Keratinocyte (primary cell): ENCODE data around the gene PRKD1. TPM values are rescaled to one million over a fixed set of nuclear protein-coding genes. Genes with fewer than 3 reads are reported as not detected.

Experiments used
- DNase-seq: peaks from one replicate; pipeline ENCODE4 v3.0.0-alpha.2; 2011; ENCODE audit warnings: low read depth, missing footprints, low spot score
- FAIRE-seq: peaks from 2 replicates; lab custom pipeline; 2011; peaks lifted over from hg19 to GRCh38; lab: Jason Lieb, UNC
- H2AFZ ChIP-seq: 2 replicates; pipeline ENCODE4 v1.6.0; 2012; ENCODE audit warnings: low read length, control low read depth, inconsistent platforms; ENCODE audit not compliant: control insufficient read depth
- H3K27ac ChIP-seq: 2 replicates; pipeline ENCODE4 v1.5.1; 2011; ENCODE audit warnings: low read length; ENCODE audit not compliant: control insufficient read depth, insufficient read depth
- H3K27me3 ChIP-seq: 3 replicates; pipeline ENCODE4 v1.6.0; 2011; ENCODE audit warnings: low read length; ENCODE audit not compliant: control insufficient read depth, insufficient read depth; ENCODE audit errors: extremely low read depth
- H3K36me3 ChIP-seq, 2 experiments: 2 replicates in 1 of 2; 3 replicates in 1 of 2; pipeline ENCODE4 v1.5.1; 2011; ENCODE audit warnings: low read length in 2 of 2, mild to moderate bottlenecking in 1 of 2; ENCODE audit not compliant: control insufficient read depth in 2 of 2, insufficient read depth in 2 of 2; ENCODE audit errors: extremely low read depth in 1 of 2
- H3K4me1 ChIP-seq: 3 replicates; pipeline ENCODE4 v1.5.1; 2011; ENCODE audit warnings: low read length; ENCODE audit not compliant: control insufficient read depth, insufficient read depth; ENCODE audit errors: extremely low read depth
- H3K4me2 ChIP-seq: 3 replicates; pipeline ENCODE4 v1.6.0; 2011; ENCODE audit warnings: low read depth, low read length; ENCODE audit not compliant: control insufficient read depth, insufficient read depth; ENCODE audit errors: extremely low read depth
- H3K4me3 ChIP-seq, 3 experiments: fragments of 200-600 bp in 1 of 3; sonication (generic) in 1 of 3; 2 replicates in 2 of 3; 3 replicates in 1 of 3; pipeline ENCODE4 v1.5.1; 2011 to 2016; ENCODE audit warnings: low read length in 3 of 3, mild to moderate bottlenecking in 3 of 3, control low read depth in 2 of 3, inconsistent platforms in 1 of 3, low read depth in 1 of 3, mixed read lengths in 1 of 3, mixed run types in 1 of 3, moderate library complexity in 1 of 3; ENCODE audit not compliant: control insufficient read depth in 2 of 3, insufficient read depth in 2 of 3; ENCODE audit errors: extremely low read depth in 1 of 3
- H3K79me2 ChIP-seq: 2 replicates; pipeline ENCODE4 v1.6.0; 2012; ENCODE audit warnings: low read length; ENCODE audit not compliant: control insufficient read depth, insufficient read depth
- H3K9ac ChIP-seq: 3 replicates; pipeline ENCODE4 v1.6.0; 2011; ENCODE audit warnings: low read length; ENCODE audit not compliant: control insufficient read depth, insufficient read depth; ENCODE audit errors: extremely low read depth
- H3K9me1 ChIP-seq: 3 replicates; pipeline ENCODE4 v1.6.0; 2011; ENCODE audit warnings: low read length; ENCODE audit not compliant: control insufficient read depth, insufficient read depth; ENCODE audit errors: extremely low read depth
- H3K9me3 ChIP-seq: 2 replicates; pipeline ENCODE4 v1.5.1; 2012; ENCODE audit warnings: low read depth, low read length; ENCODE audit not compliant: control insufficient read depth
- H4K20me1 ChIP-seq: 3 replicates; pipeline ENCODE4 v1.6.0; 2011; ENCODE audit warnings: low read length; ENCODE audit not compliant: control insufficient read depth, insufficient read depth; ENCODE audit errors: extremely low read depth
- CTCF ChIP-seq, 3 experiments: IDR thresholded peaks in 1 of 3; conservative IDR thresholded peaks in 1 of 3; optimal IDR thresholded peaks in 1 of 3; 2 replicates in 2 of 3; 3 replicates in 1 of 3; pipeline versions ENCODE3 to v1.5.1; 2011; ENCODE audit warnings: low read length in 3 of 3, mild to moderate bottlenecking in 3 of 3, moderate library complexity in 2 of 3, control low read depth in 1 of 3, inconsistent platforms in 1 of 3; ENCODE audit not compliant: insufficient read depth in 2 of 3; ENCODE audit errors: extremely low read depth in 1 of 3
- EZH2 ChIP-seq: IDR thresholded peaks from one replicate; pipeline ENCODE4 v1.6.1; 2012; ENCODE audit warnings: inconsistent platforms, mild to moderate bottlenecking, low read length, moderate library complexity
- dilution Hi-C: fragments of 300-500 bp; cut with MboI; formaldehyde crosslinking; loops from one replicate; pipeline ENCODE4 v1.7.0; 2020; ENCODE audit warnings: low sequenced_read_pairs; ENCODE audit not compliant: extremely low pct_ligation_motif_present
- polyA plus RNA-seq, 5 experiments: library from polyadenylated mRNA; depleted of rRNA in 3 of 5; stranded (reverse) in 3 of 5; stranded (forward) in 1 of 5; unstranded in 1 of 5; fragments of >200 nt; gene quantifications; 1 replicate in 1 of 5; 2 replicates in 3 of 5; 3 replicates in 1 of 5; pipeline versions ENCODE4 v1.2.1 to v1.2.3, GENCODE V29; 2011 to 2012; ENCODE audit warnings: missing spikeins in 2 of 5, low read depth in 1 of 5, low replicate concordance in 1 of 5

PRKD1 gene
- polyA plus RNA-seq, 1 donor (not counting 4 experiments of a cell fraction or from before 2014, with no cell fraction given): 0.49 TPM

GRCh38 chr14:29798108-29798663, 129.5 kb downstream of the PRKD1 start:
- no peak for FAIRE-seq
- Histone ChIP-seq H3K9ac (no peak overlapping the region), H3K4me1 (no peaks in the 10 kb centered on the region), H3K9me1 (no peaks in the 10 kb centered on the region), H2AFZ (no peak overlapping the region), H3K4me2 (no peak overlapping the region), H3K27ac (no peak overlapping the region), H3K36me3 (no peaks in the 10 kb centered on the region), H3K4me3 (no peak overlapping the region), H3K9me3 (no peaks in the 10 kb centered on the region), H3K27me3 (no peaks in the 10 kb centered on the region), H4K20me1 (no peaks in the 10 kb centered on the region), H3K79me2 (no peaks in the 10 kb centered on the region)
- DNase-seq: no peak
- TF ChIP-seq CTCF (optimal IDR thresholded peaks at IDR 0.05 in 1 of 3, IDR thresholded peaks at IDR 0.05 in 1 of 3, conservative IDR thresholded peaks at IDR 0.05 in 1 of 3; ENCODE audit: extremely low read depth in 1 of 3, insufficient read depth in 2 of 3, low read length in 3 of 3) (no peak), EZH2 (no peak)
- dilution Hi-C loops: no loop called here

GRCh38 chr14:29796853-29797252, 130.8 kb downstream of the PRKD1 start:
- no peak overlapping the region for H3K4me2 ChIP-seq
- H3K9me1 ChIP-seq: no peaks in the 10 kb centered on the region
- no peaks in the 10 kb centered on the region for H3K4me1 ChIP-seq
- H3K9ac ChIP-seq: no peak overlapping the region
- FAIRE-seq (no peak), DNase-seq (no peak)
- H3K9me3 ChIP-seq: no peaks in the 10 kb centered on the region
- dilution Hi-C loops: no loop called here
- no peaks in the 10 kb centered on the region for H4K20me1 ChIP-seq
- H3K4me3 ChIP-seq: no peak overlapping the region
- no peaks in the 10 kb centered on the region for H3K36me3 ChIP-seq
- no peak overlapping the region for H2AFZ ChIP-seq
- TF ChIP-seq CTCF (optimal IDR thresholded peaks at IDR 0.05 in 1 of 3, IDR thresholded peaks at IDR 0.05 in 1 of 3, conservative IDR thresholded peaks at IDR 0.05 in 1 of 3; ENCODE audit: extremely low read depth in 1 of 3, insufficient read depth in 2 of 3, low read length in 3 of 3) (no peak), EZH2 (no peak)
- no peaks in the 10 kb centered on the region for H3K79me2 ChIP-seq
- no peaks in the 10 kb centered on the region for H3K27me3 ChIP-seq
- no peak overlapping the region for H3K27ac ChIP-seq
